Caco-2 (cell line): ENCODE data around the gene KY. TPM values are rescaled to one million over a fixed set of nuclear protein-coding genes. Genes with fewer than 3 reads are reported as not detected.

Experiments
- BruUV-seq: library from RNA; stranded (reverse); fragments of 400-500 nt; replicated peaks from 2 replicates; lab custom pipeline; 2021; lab: Mats Ljungman, UMichigan
- CTCF ChIA-PET: fragments of 300-600 bp; sonication (Branson Sonifier 250); formaldehyde crosslinking; loops from one replicate; lab custom pipeline; 2022; ENCODE audit warnings: antibody characterized with exemption; lab: Charles Lee
- POLR2A ChIA-PET: fragments of 300-600 bp; sonication (Branson Sonifier 250); formaldehyde crosslinking; loops from one replicate; lab custom pipeline; 2022; ENCODE audit warnings: antibody characterized with exemption; lab: Charles Lee
- DNase-seq, 2 experiments: peaks; one replicate each; pipeline versions ENCODE4 v3.0.0 to v3.0.0-alpha.2; 2020 to 2022
- H3K27me3 ChIP-seq: replicated peaks from 2 replicates; pipeline ENCODE4 v1.6.0; 2011; ENCODE audit warnings: low read length; ENCODE audit not compliant: control insufficient read depth, insufficient read depth
- H3K36me3 ChIP-seq: 2 replicates; pipeline ENCODE4 v1.5.1; 2011; ENCODE audit warnings: low read length; ENCODE audit not compliant: control insufficient read depth, insufficient read depth
- H3K4me1 ChIP-seq: fragments of 250-450 bp; sonication (Bioruptor Pico); 2 replicates; pipeline ENCODE4 v1.5.1; 2020; ENCODE audit warnings: mild to moderate bottlenecking
- H3K4me3 ChIP-seq: 2 replicates; pipeline ENCODE4 v1.5.1; 2011; ENCODE audit warnings: low read depth, mild to moderate bottlenecking, control low read depth, low read length
- H3K9me3 ChIP-seq: fragments of 250-450 bp; sonication (Bioruptor Pico); 2 replicates; pipeline ENCODE4 v1.5.1; 2020; ENCODE audit warnings: mild to moderate bottlenecking, moderate library complexity
- H3K27ac Mint-ChIP-seq: one replicate; pipeline ENCODE4 v1.8.0; 2022; ENCODE audit warnings: mixed read lengths; ENCODE audit not compliant: unreplicated experiment
- H3K27me3 Mint-ChIP-seq: one replicate; pipeline ENCODE4 v1.8.0; 2022; ENCODE audit warnings: mixed read lengths; ENCODE audit not compliant: insufficient read depth, unreplicated experiment
- H3K36me3 Mint-ChIP-seq: one replicate; pipeline ENCODE4 v1.8.0; 2022; ENCODE audit warnings: mild to moderate bottlenecking, mixed read lengths; ENCODE audit not compliant: insufficient read depth, unreplicated experiment
- H3K4me1 Mint-ChIP-seq: one replicate; pipeline ENCODE4 v1.8.0; 2022; ENCODE audit warnings: low read depth, mixed read lengths; ENCODE audit not compliant: unreplicated experiment
- H3K4me3 Mint-ChIP-seq: one replicate; pipeline ENCODE4 v1.8.0; 2022; ENCODE audit warnings: mild to moderate bottlenecking, moderate library complexity, mixed read lengths; ENCODE audit not compliant: unreplicated experiment
- H3K9me3 Mint-ChIP-seq: one replicate; pipeline ENCODE4 v1.8.0; 2022; ENCODE audit warnings: mixed read lengths; ENCODE audit not compliant: unreplicated experiment
- CTCF ChIP-seq, 2 experiments: fragments of 200-600 bp in 1 of 2; IDR thresholded peaks; 1 replicate in 1 of 2; 2 replicates in 1 of 2; pipeline versions ENCODE4 v1.5.1 to v1.8.0; 2011 to 2022; ENCODE audit warnings: antibody characterized with exemption in 1 of 2, control low read depth in 1 of 2, inconsistent platforms in 1 of 2, low read depth in 1 of 2, low read length in 1 of 2, mild to moderate bottlenecking in 1 of 2, moderate library complexity in 1 of 2; ENCODE audit not compliant: insufficient read depth in 1 of 2, severe bottlenecking in 1 of 2, unreplicated experiment in 1 of 2
- intact Hi-C: fragments of 100-400 bp; cut with micrococcal nuclease; formaldehyde crosslinking; loops from one replicate; pipeline ENCODE4 v1.10.0; 2022; ENCODE audit not compliant: unreplicated experiment
- total RNA-seq: library from RNA; stranded (reverse); gene quantifications from 2 replicates; pipeline ENCODE4 v1.2.3, GENCODE V29; 2022

The KY gene
- total RNA-seq, 1 experiment from 2014 or later: not detected

DNA sequence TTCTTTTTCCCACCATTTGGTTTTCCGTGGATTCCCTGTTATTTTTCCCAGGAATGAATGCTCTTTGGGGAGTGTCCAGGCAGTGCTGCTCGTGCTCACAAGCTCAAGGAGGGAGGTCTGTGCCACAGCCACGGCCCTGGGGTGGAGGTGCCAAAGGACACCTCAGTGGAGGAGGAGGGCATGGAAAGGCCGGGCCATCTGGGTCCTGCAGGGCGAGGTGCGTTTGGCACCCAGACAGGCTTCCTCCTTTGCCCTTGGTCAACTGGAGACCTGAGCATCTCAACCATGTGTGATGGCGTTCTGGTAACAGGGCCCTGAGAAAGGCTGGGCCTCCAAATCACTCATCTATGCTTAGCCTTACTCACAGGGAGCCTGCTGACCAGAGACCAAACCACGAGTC, 25.4 kb downstream of the KY start:
- ChIA-PET POLR2A (no interaction called here), CTCF (no interaction called here)
- DNase-seq: no peak
- H3K27me3 ChIP-seq: no peaks in the 10 kb centered on the region; the same call in 1 of the 2 replicates
- H3K27me3 Mint-ChIP-seq: no peaks in the 10 kb centered on the region
- H3K27ac Mint-ChIP-seq: no peak overlapping the region
- no peaks in the 10 kb centered on the region for H3K4me1 ChIP-seq
- no peak overlapping the region for H3K4me3 ChIP-seq
- peaks cover 1% of the 10 kb centered on the region; the same call in 1 of the 2 replicates for H3K9me3 ChIP-seq
- no TSS peak for BruUV-seq
- H3K4me1 Mint-ChIP-seq: no peaks in the 10 kb centered on the region
- no peaks in the 10 kb centered on the region for H3K36me3 Mint-ChIP-seq
- intact Hi-C loops: no loop called here
- TF ChIP-seq CTCF (IDR thresholded peaks at IDR 0.05; ENCODE audit: insufficient read depth in 1 of 2, low read depth in 1 of 2, low read length in 1 of 2, severe bottlenecking in 1 of 2, unreplicated experiment in 1 of 2): no peak
- peaks cover 3% of the 10 kb centered on the region for H3K9me3 Mint-ChIP-seq
- H3K4me3 Mint-ChIP-seq: no peak overlapping the region
- H3K36me3 ChIP-seq: no peaks in the 10 kb centered on the region

GRCh38 chr3:134624537-134625287, 26.1 kb downstream of the KY start:
- no peak for TF ChIP-seq CTCF (IDR thresholded peaks at IDR 0.05; ENCODE audit: insufficient read depth in 1 of 2, low read depth in 1 of 2, low read length in 1 of 2, severe bottlenecking in 1 of 2, unreplicated experiment in 1 of 2)
- CTCF ChIA-PET: no interaction called here
- no peak overlapping the region for H3K4me3 Mint-ChIP-seq
- Histone ChIP-seq H3K9me3 (no peaks in the 10 kb centered on the region; the same call in 1 of the 2 replicates), H3K36me3 (no peaks in the 10 kb centered on the region), H3K4me1 (no peaks in the 10 kb centered on the region), H3K27me3 (no peaks in the 10 kb centered on the region; the same call in 1 of the 2 replicates), H3K4me3 (no peak overlapping the region)
- DNase-seq: no peak
- POLR2A ChIA-PET: no interaction called here
- no TSS peak for BruUV-seq
- H3K36me3 Mint-ChIP-seq: no peaks in the 10 kb centered on the region
- H3K27me3 Mint-ChIP-seq: no peaks in the 10 kb centered on the region
- H3K27ac Mint-ChIP-seq: no peak overlapping the region
- intact Hi-C loops: no loop called here
- H3K4me1 Mint-ChIP-seq: no peaks in the 10 kb centered on the region
- H3K9me3 Mint-ChIP-seq: no peaks in the 10 kb centered on the region

GRCh38 chr3:134623615-134624245, 27.1 kb downstream of the KY start:
- Mint-ChIP-seq H3K4me3 (no peak overlapping the region), H3K36me3 (no peaks in the 10 kb centered on the region), H3K9me3 (no peaks in the 10 kb centered on the region), H3K4me1 (no peaks in the 10 kb centered on the region), H3K27ac (no peak overlapping the region), H3K27me3 (no peaks in the 10 kb centered on the region)
- H3K4me3 ChIP-seq: no peak overlapping the region
- no peaks in the 10 kb centered on the region for H3K4me1 ChIP-seq
- no peak for TF ChIP-seq CTCF (IDR thresholded peaks at IDR 0.05; ENCODE audit: insufficient read depth in 1 of 2, low read depth in 1 of 2, low read length in 1 of 2, severe bottlenecking in 1 of 2, unreplicated experiment in 1 of 2)
- CTCF ChIA-PET: no interaction called here
- no TSS peak for BruUV-seq
- H3K27me3 ChIP-seq: no peaks in the 10 kb centered on the region; the same call in 1 of the 2 replicates
- POLR2A ChIA-PET: no interaction called here
- intact Hi-C loops: no loop called here
- peak in 1 of 2 experiments; percentile 15 for DNase-seq
- no peaks in the 10 kb centered on the region for H3K36me3 ChIP-seq
- H3K9me3 ChIP-seq: no peaks in the 10 kb centered on the region; the same call in 1 of the 2 replicates
